Eye (tissue), 1 donor: ENCODE data around the gene PAK5.

Experiments used
- DNase-seq: peaks from one replicate; pipeline ENCODE4 v3.0.0-alpha.2; 2015

The PAK5 gene

DNA sequence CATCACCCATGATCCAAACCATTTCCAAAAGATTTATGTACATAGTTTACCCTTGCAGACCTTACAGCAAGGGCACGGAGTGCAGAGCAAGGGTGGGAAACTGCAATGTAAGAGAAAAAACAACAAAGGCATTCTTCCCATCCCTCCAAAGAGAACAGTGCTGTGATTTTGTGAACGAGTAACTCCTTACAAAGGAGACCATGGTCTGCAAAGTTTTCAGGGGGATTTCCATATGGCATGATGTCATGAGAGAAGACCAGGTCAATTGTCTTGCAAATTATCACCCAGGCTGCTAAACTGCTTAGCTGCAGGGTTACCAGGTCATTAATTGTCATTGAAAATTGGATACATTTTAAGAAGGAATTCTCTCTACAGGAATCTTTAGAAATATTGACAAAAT lies 266.2 kb downstream of the PAK5 start:
- DNase-seq: peak; percentile 73

DNA sequence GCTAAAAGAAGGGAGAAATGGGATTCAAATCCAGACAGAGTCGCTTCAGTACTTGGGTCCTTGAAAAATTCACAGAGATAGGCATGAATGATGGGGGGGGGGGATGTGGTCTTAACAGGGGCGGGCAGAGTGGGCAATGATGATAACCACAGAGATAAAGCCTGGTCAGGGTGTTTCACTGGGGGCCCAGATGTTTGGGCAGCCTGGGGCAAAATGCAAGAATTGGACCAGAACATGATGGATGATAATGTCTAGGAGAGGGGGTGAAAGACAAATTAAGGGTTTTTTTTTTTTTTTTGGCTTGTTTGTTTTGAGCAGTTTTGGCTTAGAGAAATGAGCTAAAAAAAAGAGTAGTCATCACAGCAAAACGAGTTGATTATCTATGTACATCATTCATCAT lies 267.1 kb downstream of the PAK5 start:
- DNase-seq: no peak

DNA sequence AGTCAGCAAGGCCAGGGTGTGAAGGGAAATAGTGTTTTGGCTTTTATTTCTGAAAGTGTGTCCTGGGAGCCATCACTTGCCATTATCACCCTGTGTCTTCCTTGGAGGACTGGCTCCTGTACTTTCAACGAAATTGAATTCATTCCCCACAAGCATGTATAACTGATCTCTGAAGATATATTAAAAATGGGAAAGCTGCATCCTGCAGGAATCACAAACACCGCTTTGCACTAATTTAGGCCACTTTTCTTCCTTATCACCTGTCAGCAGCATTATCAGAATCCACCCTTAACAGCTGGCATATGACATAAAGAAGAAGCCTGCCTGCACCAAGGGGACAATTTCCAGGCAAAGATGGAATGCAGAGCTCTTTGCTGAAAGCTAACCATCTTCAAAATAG lies 268.3 kb downstream of the PAK5 start:
- no peak for DNase-seq

- DNase-seq: no peak
Observed at GRCh38 chr20:9566977-9567376, 271.9 kb downstream of the PAK5 start.

- no peak for DNase-seq
Observed at GRCh38 chr20:9565910-9566550, 272.8 kb downstream of the PAK5 start.

DNA sequence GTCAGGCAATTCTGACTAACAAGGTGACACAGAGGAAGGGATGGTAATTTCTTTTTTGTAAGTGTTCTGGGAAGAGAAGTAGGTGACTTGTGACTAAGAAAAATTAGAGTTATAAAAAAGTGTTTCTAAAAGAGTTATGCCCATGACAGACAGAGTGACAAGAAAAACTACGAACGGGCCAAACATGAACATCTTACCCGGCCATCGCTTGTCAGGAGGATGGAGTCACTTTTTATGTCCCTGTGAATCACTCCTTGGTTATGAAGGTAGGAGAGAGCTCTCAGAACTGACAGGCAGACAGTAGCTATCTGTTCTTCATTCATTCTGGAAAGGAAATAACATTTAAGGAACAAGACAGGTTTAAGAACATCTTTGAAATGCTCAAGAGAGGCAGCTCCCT lies 281.5 kb downstream of the PAK5 start:
- no peak for DNase-seq

GRCh38 chr20:9555781-9556180 lies 283.1 kb downstream of the PAK5 start:
- no peak for DNase-seq

- DNase-seq: no peak
Observed at GRCh38 chr20:9551808-9552550, 286.9 kb downstream of the PAK5 start.

DNA sequence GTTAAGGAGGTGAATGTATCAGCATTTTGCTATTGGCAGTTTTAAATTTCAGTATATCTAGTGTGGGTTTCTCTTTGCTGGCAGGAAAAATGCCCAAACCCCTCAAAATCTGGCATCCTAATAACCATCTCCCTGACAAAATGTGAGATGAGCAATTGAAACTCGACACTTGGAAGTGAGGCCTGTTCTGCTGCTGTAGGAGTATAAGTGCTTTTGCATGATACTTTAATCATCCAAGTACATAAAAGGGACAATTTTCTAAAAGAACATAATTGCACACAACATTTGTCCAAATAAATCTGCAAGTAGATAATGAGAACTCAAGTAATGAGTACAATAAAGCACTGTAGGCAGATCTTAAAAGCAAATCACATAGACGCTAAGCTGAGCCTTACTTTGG lies 288.0 kb downstream of the PAK5 start:
- DNase-seq: no peak

GRCh38 chr20:9550283-9550682 lies 288.6 kb downstream of the PAK5 start:
- DNase-seq: no peak

DNA sequence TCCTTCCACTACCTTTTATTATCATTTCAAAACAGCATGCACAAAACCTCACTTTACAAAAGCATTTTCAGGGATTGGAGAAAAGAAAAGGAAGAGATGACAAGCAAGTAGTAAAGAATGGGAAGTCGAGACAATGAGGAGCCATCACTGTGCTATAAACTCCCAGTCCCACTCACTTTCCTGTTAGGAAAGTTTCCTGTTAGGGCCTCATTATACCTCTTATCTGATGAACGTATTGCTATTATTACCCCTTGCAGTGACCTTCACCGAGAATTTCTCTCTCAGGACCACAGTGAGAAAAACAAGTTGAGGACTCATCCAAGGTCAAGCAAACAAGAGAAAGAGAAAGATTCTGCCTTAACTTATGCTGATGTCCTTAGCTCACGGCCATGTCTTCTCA lies 295.7 kb downstream of the PAK5 start:
- DNase-seq: no peak

- DNase-seq: no peak
Observed at GRCh38 chr20:9535449-9535848, 303.4 kb downstream of the PAK5 start.

GRCh38 chr20:9534025-9534424 lies 304.9 kb downstream of the PAK5 start:
- no peak for DNase-seq

- DNase-seq: peak; percentile 54
Observed at GRCh38 chr20:9532069-9532838, 306.6 kb downstream of the PAK5 start.

DNA sequence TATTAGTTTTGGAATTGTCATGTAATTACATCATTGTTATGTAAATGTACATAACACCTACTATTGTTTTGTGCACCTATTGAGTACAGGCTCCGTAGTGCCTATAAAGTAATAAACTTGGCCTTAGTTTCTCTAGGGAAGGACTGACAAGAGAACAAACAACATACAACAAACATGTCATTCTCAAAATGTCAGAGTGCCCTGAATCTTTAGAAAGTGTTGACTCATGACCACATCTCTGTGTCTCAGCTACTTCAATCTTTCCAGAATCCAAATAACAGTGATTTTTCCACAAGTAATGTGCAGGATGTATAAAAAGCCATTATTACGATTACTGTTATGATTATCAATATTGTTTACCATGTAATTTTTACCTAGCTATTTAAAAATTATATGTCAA lies 307.3 kb downstream of the PAK5 start:
- no peak for DNase-seq

- DNase-seq: no peak
Observed at GRCh38 chr20:9523636-9524035, 315.2 kb downstream of the PAK5 start.

- DNase-seq: no peak
Observed at GRCh38 chr20:9520086-9520485, 318.8 kb downstream of the PAK5 start.

GRCh38 chr20:9518576-9519175 lies 320.2 kb downstream of the PAK5 start:
- DNase-seq: peak; percentile 50

GRCh38 chr20:9517297-9518162 lies 321.3 kb downstream of the PAK5 start:
- no peak for DNase-seq

- DNase-seq: peak; percentile 56
Observed at GRCh38 chr20:9516234-9516871, 322.5 kb downstream of the PAK5 start.

DNA sequence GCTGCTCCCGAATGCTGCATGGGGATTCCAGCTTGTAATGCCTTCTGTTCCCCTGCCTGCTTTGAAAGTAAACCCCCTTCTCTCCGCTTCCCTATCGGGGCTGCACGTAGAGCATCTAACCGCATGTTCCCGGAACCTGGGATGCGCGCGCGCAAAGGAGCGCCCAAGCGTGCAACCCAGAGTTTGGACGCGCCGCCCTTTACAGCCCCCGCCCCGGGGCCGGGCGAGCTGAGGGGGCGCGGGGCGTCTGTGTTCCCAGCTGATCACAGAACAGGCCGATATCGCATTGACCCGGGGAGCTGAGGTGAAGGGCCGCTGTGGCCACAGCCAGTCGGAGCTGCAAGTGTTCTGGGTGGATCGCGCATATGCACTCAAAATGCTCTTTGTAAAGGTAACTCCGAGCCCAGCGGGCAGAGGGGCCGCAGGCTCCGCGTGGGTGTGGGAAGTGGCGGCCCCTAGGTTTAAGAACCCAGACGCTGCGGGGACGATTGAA lies 323.1 kb downstream of the PAK5 start:
- DNase-seq: peak; percentile 75

DNA sequence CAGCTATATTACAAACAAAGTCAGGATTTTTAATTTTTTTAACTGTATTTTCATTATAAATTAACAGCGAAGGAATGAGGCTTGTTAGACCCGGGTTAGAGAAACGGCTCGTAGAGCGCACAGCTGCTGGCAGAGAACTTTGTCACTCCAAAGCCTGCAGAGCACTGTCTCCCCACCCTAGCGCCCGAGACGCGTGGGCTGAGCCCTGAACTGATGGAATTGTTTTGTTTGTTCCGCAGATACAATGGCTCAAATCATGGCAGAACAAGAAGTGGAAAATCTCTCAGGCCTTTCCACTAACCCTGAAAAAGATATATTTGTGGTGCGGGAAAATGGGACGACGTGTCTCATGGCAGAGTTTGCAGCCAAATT lies 323.7 kb downstream of the PAK5 start:
- peak; percentile 64 for DNase-seq
